ENCODE measurements around the gene MDFI. TPM values are rescaled to one million over a fixed set of nuclear protein-coding genes. Genes with fewer than 3 reads are reported as not detected.

The MDFI gene
- polyA plus RNA-seq, 1 experiment = not detected

GRCh38 chr6:41630946-41631345, 7.3 kb upstream of the MDFI start:
- Histone ChIP-seq H3K36me3 (ENCODE audit: control insufficient read depth, insufficient read depth, low read length) (no peaks in the 10 kb centered on the region), H3K27me3 (ENCODE audit: control insufficient read depth, insufficient read depth, low read length) (peaks cover 6% of the 10 kb centered on the region), H3K4me3 (ENCODE audit: low read depth, low read length) (no peak overlapping the region)
- ChIA-PET CTCF (interaction anchor here (1.1 kb wide), 1 partner anchor 29 kb away, joined by 4 read pairs; no protein-coding TSS in a partner anchor), POLR2A (interaction anchor here (0.7 kb wide), 1 partner anchor 31 kb away, joined by 26 read pairs; no protein-coding TSS in a partner anchor)
- TF ChIP-seq, protein P1, sequence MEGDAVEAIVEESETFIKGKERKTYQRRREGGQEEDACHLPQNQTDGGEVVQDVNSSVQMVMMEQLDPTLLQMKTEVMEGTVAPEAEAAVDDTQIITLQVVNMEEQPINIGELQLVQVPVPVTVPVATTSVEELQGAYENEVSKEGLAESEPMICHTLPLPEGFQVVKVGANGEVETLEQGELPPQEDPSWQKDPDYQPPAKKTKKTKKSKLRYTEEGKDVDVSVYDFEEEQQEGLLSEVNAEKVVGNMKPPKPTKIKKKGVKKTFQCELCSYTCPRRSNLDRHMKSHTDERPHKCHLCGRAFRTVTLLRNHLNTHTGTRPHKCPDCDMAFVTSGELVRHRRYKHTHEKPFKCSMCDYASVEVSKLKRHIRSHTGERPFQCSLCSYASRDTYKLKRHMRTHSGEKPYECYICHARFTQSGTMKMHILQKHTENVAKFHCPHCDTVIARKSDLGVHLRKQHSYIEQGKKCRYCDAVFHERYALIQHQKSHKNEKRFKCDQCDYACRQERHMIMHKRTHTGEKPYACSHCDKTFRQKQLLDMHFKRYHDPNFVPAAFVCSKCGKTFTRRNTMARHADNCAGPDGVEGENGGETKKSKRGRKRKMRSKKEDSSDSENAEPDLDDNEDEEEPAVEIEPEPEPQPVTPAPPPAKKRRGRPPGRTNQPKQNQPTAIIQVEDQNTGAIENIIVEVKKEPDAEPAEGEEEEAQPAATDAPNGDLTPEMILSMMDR (IDR thresholded peaks at IDR 0.05; ENCODE audit: insufficient read depth, low read depth, low read length) = no peak
- DNase-seq (ENCODE audit: low read depth) = no peak

DNA sequence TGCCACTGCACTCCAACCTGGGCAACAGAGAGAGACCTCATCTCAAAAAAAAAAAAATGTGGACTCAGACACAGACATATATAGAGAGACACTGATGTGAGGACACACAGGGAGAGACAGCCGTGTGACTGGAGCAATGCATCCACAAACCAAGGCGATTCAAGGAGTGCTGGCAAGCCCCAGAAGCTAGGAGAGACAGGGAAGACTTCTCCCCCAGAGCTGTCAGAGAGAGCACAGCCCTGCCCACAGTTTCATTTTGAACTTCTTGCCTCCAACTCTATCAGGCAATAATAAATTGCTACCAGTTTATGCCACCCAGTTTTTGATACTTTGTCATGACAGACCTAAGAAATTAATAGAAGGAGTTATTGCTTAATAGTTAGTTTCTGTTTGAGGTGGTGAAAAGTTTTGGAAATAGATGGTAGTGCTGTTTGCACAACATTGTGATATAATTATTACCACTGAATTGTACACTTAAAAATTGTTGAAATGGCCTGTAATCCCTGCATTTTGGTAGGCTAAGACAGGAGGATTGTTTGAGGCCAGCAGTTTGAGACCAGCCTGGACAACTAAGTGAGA, 5.1 kb upstream of the MDFI start:
- CTCF ChIA-PET = interaction anchor here (0.9 to 1.4 kb wide), 2 partner anchors 15 to 49 kb away, joined by 3 read pairs; no protein-coding TSS in a partner anchor
- Histone ChIP-seq H3K4me3 (ENCODE audit: low read depth, low read length) (no peak overlapping the region), H3K36me3 (ENCODE audit: control insufficient read depth, insufficient read depth, low read length) (no peaks in the 10 kb centered on the region), H3K27me3 (ENCODE audit: control insufficient read depth, insufficient read depth, low read length) (peaks cover 24% of the 10 kb centered on the region)
- TF ChIP-seq, protein P1 (IDR thresholded peaks at IDR 0.05; ENCODE audit: insufficient read depth, low read depth, low read length) = no peak
- POLR2A ChIA-PET = no interaction called here
- DNase-seq (ENCODE audit: low read depth) = no peak

- TF ChIP-seq, protein P1 (IDR thresholded peaks at IDR 0.05; ENCODE audit: insufficient read depth, low read depth, low read length) = no peak
- Histone ChIP-seq H3K4me3 (ENCODE audit: low read depth, low read length) (no peak overlapping the region), H3K27me3 (ENCODE audit: control insufficient read depth, insufficient read depth, low read length) (peaks cover 36% of the 10 kb centered on the region), H3K36me3 (ENCODE audit: control insufficient read depth, insufficient read depth, low read length) (no peaks in the 10 kb centered on the region)
- no peak for DNase-seq (ENCODE audit: low read depth)
- CTCF ChIA-PET = no interaction called here
- POLR2A ChIA-PET = no interaction called here
These were observed 3.6 kb upstream of the MDFI start for GRCh38 chr6:41634657-41635056.

GRCh38 chr6:41635365-41635764, 2.9 kb upstream of the MDFI start:
- no peaks in the 10 kb centered on the region for H3K36me3 ChIP-seq (ENCODE audit: control insufficient read depth, insufficient read depth, low read length)
- TF ChIP-seq, protein P1 (IDR thresholded peaks at IDR 0.05; ENCODE audit: insufficient read depth, low read depth, low read length) = no peak
- ChIA-PET CTCF (no interaction called here), POLR2A (no interaction called here)
- peaks cover 43% of the 10 kb centered on the region for H3K27me3 ChIP-seq (ENCODE audit: control insufficient read depth, insufficient read depth, low read length)
- DNase-seq (ENCODE audit: low read depth) = no peak
- H3K4me3 ChIP-seq (ENCODE audit: low read depth, low read length) = no peak overlapping the region

DNA sequence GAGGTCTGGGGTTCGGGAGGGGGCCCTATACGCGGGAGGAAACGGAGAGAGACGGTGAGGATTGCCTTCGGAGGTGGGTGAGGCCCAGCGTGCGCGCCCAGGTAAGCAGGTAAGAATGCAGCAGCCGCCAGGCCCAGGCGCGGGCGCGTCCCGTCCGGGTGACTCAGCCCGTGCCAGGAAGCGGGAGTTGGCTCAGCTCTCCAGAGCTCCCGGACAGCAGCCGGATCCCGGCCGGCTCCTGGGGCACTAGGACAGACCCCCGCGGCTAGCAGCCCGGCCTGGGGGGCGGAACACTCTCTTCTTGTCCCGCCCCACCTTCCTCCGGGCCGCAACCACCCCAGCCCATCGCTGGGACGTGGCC, 1.5 kb upstream of the MDFI start:
- H3K36me3 ChIP-seq (ENCODE audit: control insufficient read depth, insufficient read depth, low read length) = no peaks in the 10 kb centered on the region
- DNase-seq (ENCODE audit: low read depth) = no peak
- ChIA-PET CTCF (interaction anchor here (1.0 kb wide), 3 partner anchors 18 to 47 kb away, joined by 3 read pairs; no protein-coding TSS in a partner anchor), POLR2A (no interaction called here)
- TF ChIP-seq, protein P1 (IDR thresholded peaks at IDR 0.05; ENCODE audit: insufficient read depth, low read depth, low read length) = no peak
- H3K27me3 ChIP-seq (ENCODE audit: control insufficient read depth, insufficient read depth, low read length) = peaks cover 53% of the 10 kb centered on the region
- no peak overlapping the region for H3K4me3 ChIP-seq (ENCODE audit: low read depth, low read length)
